OCI-LY7 (cell line): ENCODE results near the gene GCHFR. TPM values are rescaled to one million over a fixed set of nuclear protein-coding genes. Genes with fewer than 3 reads are reported as not detected.

Source experiments
- BruUV-seq: library from RNA; stranded (reverse); fragments of 400-500 nt; replicated peaks from 2 replicates; lab custom pipeline; 2021; lab: Mats Ljungman, UMichigan
- CTCF ChIA-PET: fragments of 300-600 bp; sonication (Branson Sonifier 250); formaldehyde crosslinking; loops from one replicate; lab custom pipeline; 2022; ENCODE audit warnings: antibody characterized with exemption; ENCODE audit not compliant: unreplicated experiment; lab: Charles Lee
- POLR2A ChIA-PET: fragments of 300-600 bp; sonication (Branson Sonifier 250); formaldehyde crosslinking; loops from one replicate; lab custom pipeline; 2022; ENCODE audit warnings: antibody characterized with exemption; lab: Charles Lee
- DNase-seq: peaks from one replicate; pipeline ENCODE4 v3.0.0-alpha.2; 2015; ENCODE audit warnings: low spot score
- H2AFZ ChIP-seq: fragments of 200-600 bp; sonication (generic), shearing (Covaris generic); 2 replicates; pipeline ENCODE4 v1.6.1; 2014; ENCODE audit warnings: mild to moderate bottlenecking, antibody characterized with exemption, low read length, moderate library complexity
- H3K27ac ChIP-seq: fragments of 200-600 bp; sonication (generic); 2 replicates; pipeline ENCODE4 v1.5.1; 2014; ENCODE audit warnings: mixed run types, low read depth, mild to moderate bottlenecking, moderate library complexity, low read length, inconsistent platforms; ENCODE audit not compliant: poor library complexity, severe bottlenecking
- H3K36me3 ChIP-seq: fragments of 200-600 bp; sonication (generic); 2 replicates; pipeline ENCODE4 v1.6.1; 2014; ENCODE audit warnings: mild to moderate bottlenecking, antibody characterized with exemption, low read length, moderate library complexity, mixed read lengths; ENCODE audit not compliant: insufficient read depth
- H3K4me1 ChIP-seq: fragments of 200-600 bp; sonication (generic); 2 replicates; pipeline ENCODE4 v1.5.1; 2014; ENCODE audit warnings: mild to moderate bottlenecking, low read length; ENCODE audit not compliant: insufficient read depth, poor library complexity, severe bottlenecking
- H3K4me2 ChIP-seq: fragments of 200-600 bp; sonication (generic); 2 replicates; pipeline ENCODE4 v1.6.1; 2014; ENCODE audit warnings: mild to moderate bottlenecking, low read length
- H3K4me3 ChIP-seq: fragments of 200-600 bp; sonication (generic); 2 replicates; pipeline ENCODE4 v1.5.1; 2014; ENCODE audit warnings: mild to moderate bottlenecking, low read depth, low read length; ENCODE audit not compliant: poor library complexity, severe bottlenecking
- H3K79me2 ChIP-seq: fragments of 200-600 bp; sonication (generic); 2 replicates; pipeline ENCODE4 v1.6.1; 2016; ENCODE audit warnings: low read depth, mild to moderate bottlenecking, low read length, moderate library complexity, mixed read lengths; ENCODE audit not compliant: insufficient read depth
- H3K9me2 ChIP-seq: fragments of 200-600 bp; sonication (generic); 2 replicates; pipeline ENCODE4 v1.6.1; 2016; ENCODE audit warnings: mild to moderate bottlenecking, low read length, mixed read lengths; ENCODE audit not compliant: insufficient read depth
- H3K9me3 ChIP-seq: fragments of 200-600 bp; sonication (generic); 2 replicates; pipeline ENCODE4 v1.6.1; 2014; ENCODE audit warnings: mild to moderate bottlenecking, mixed run types, low read length, mixed read lengths
- H4K20me1 ChIP-seq: fragments of 200-600 bp; sonication (generic); 2 replicates; pipeline ENCODE4 v1.6.1; 2014; ENCODE audit warnings: mild to moderate bottlenecking, antibody characterized with exemption, low read length, moderate library complexity, mixed read lengths; ENCODE audit not compliant: insufficient read depth
- CTCF ChIP-seq: fragments of 200-600 bp; sonication (generic); conservative IDR thresholded peaks from 2 replicates; pipeline ENCODE4 v1.5.1; 2014; ENCODE audit warnings: mild to moderate bottlenecking, antibody characterized with exemption, low read length, moderate library complexity, mixed read lengths
- EZH2phosphoT487 ChIP-seq: fragments of 200-600 bp; sonication (generic); IDR thresholded peaks from 2 replicates; pipeline ENCODE4 v1.6.1; 2018; ENCODE audit warnings: low read depth, borderline replicate concordance, mild to moderate bottlenecking, mixed run types, antibody characterized with exemption, low read length, moderate library complexity, mixed read lengths
- intact Hi-C: fragments of 100-400 bp; cut with micrococcal nuclease; formaldehyde crosslinking; loops from one replicate; pipeline ENCODE4 v1.10.0; 2022; ENCODE audit not compliant: unreplicated experiment
- total RNA-seq, 2 experiments: library from RNA; depleted of rRNA in 1 of 2; stranded (reverse); fragments of >200 nt in 1 of 2; shearing (Covaris generic) in 1 of 2; gene quantifications; 2 replicates each; pipeline ENCODE4 v1.2.3, GENCODE V29; 2014 to 2022

Gene GCHFR
- total RNA-seq, 2 experiments from 2014 or later, result 75.7 to 97.4 TPM

- intact Hi-C loops, result loop anchor here (1.0 to 5.0 kb wide), 3 partner anchors 35 to 228 kb away; partner anchors contain the start of gene VPS18
- TF ChIP-seq CTCF, result no peak
- no peak for TF ChIP-seq EZH2phosphoT487
- Histone ChIP-seq H3K79me2 (peaks cover 3% of the 10 kb centered on the region; the same call in 1 of the 2 replicates), H3K4me2 (no peak overlapping the region), H3K9me2 (no peaks in the 10 kb centered on the region), H2AFZ (no peak overlapping the region), H3K4me3 (no peak overlapping the region), H3K4me1 (peaks cover 4% of the 10 kb centered on the region), H3K36me3 (peaks cover 86% of the 10 kb centered on the region), H3K27ac (no peak overlapping the region), H4K20me1 (peaks cover 6% of the 10 kb centered on the region; the same call in 1 of the 2 replicates), H3K9me3 (no peaks in the 10 kb centered on the region)
- POLR2A ChIA-PET, result interaction anchor here (0.6 to 2.0 kb wide), 5 partner anchors 9 to 410 kb away, joined by 3 to 7 read pairs (median 4); partner anchors contain the start of gene C15orf62
- no peak for DNase-seq
- BruUV-seq, result no TSS peak
- CTCF ChIA-PET, result interaction anchor here (0.6 to 1.9 kb wide), 6 partner anchors 22 to 149 kb away, joined by 3 to 12 read pairs (median 4); no protein-coding TSS in a partner anchor
Measured at GRCh38 chr15:40746916-40747418, 16.9 kb upstream of the GCHFR start.

- ChIA-PET POLR2A (interaction anchor here (1.0 to 2.0 kb wide), 2 partner anchors 36 to 39 kb away, joined by 4 to 7 read pairs; no protein-coding TSS in a partner anchor), CTCF (interaction anchor here (0.9 to 1.1 kb wide), 3 partner anchors 21 to 24 kb away, joined by 3 to 5 read pairs (median 4); no protein-coding TSS in a partner anchor)
- Histone ChIP-seq H3K9me3 (no peaks in the 10 kb centered on the region), H3K9me2 (no peaks in the 10 kb centered on the region), H3K4me2 (no peak overlapping the region), H3K36me3 (peaks cover 86% of the 10 kb centered on the region), H3K27ac (no peak overlapping the region), H3K79me2 (peaks cover 13% of the 10 kb centered on the region; the same call in 1 of the 2 replicates), H3K4me3 (no peak overlapping the region), H4K20me1 (peaks cover under 1% of the 10 kb centered on the region; the same call in 1 of the 2 replicates), H2AFZ (no peak overlapping the region), H3K4me1 (peaks cover 13% of the 10 kb centered on the region)
- no peak for DNase-seq
- intact Hi-C loops, result loop anchor here (5.0 kb wide), 1 partner anchor 144 kb away; the partner anchor contains the start of gene VPS18
- BruUV-seq, result no TSS peak
- no peak for TF ChIP-seq CTCF
- no peak for TF ChIP-seq EZH2phosphoT487
Measured at GRCh38 chr15:40747685-40748631, 15.9 kb upstream of the GCHFR start.
